ENCODE results near the gene FBN2.

DNA sequence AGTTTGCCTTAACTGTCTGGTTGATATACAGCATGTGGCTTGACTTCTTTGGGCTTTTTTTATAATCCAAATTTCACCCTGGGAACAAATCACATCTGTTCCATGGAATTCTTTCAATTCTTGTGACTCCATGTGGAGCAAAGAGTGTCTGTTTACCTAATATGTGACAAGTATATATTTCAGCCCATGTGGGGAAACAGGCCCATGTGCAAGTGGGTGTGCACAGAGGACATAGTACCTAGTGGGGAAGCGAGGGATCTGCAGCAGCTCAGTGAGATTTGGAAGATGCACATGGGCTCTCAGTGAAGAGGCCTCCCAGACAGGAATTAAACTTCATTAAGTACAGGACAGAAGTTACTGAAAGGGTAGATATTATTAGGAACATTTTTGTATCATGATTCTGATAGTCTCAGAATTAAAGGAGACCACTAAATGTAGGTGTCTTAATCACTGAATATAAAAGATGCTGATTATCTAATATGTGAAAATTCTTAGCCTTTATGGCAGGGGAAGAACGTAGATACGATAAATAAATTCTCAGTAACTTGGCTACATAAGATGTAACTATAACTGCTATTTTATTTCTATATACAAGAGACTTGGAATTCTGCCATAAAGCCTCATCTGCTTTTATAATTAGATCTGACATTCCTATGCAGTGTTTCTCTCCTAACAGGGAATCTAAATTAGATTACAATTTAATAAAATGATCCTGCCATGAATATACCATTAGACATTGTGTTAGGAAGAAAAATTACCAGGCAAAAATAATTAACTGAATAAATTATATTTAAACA is 273.3 kb downstream of the FBN2 start:
- TF ChIP-seq, protein P1, sequence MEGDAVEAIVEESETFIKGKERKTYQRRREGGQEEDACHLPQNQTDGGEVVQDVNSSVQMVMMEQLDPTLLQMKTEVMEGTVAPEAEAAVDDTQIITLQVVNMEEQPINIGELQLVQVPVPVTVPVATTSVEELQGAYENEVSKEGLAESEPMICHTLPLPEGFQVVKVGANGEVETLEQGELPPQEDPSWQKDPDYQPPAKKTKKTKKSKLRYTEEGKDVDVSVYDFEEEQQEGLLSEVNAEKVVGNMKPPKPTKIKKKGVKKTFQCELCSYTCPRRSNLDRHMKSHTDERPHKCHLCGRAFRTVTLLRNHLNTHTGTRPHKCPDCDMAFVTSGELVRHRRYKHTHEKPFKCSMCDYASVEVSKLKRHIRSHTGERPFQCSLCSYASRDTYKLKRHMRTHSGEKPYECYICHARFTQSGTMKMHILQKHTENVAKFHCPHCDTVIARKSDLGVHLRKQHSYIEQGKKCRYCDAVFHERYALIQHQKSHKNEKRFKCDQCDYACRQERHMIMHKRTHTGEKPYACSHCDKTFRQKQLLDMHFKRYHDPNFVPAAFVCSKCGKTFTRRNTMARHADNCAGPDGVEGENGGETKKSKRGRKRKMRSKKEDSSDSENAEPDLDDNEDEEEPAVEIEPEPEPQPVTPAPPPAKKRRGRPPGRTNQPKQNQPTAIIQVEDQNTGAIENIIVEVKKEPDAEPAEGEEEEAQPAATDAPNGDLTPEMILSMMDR (conservative IDR thresholded peaks at IDR 0.05; ENCODE audit: low read depth, low read length), result 0 out of 2 replicates have a peak, but pooled peaks have one; percentile 9
- no peak for TF ChIP-seq BHLHE40 (IDR thresholded peaks at IDR 0.05; ENCODE audit: low read depth, low read length)
- TF ChIP-seq MAZ (IDR thresholded peaks at IDR 0.05; ENCODE audit: borderline replicate concordance, low read depth, low read length), result no peak
- TF ChIP-seq, protein P2, sequence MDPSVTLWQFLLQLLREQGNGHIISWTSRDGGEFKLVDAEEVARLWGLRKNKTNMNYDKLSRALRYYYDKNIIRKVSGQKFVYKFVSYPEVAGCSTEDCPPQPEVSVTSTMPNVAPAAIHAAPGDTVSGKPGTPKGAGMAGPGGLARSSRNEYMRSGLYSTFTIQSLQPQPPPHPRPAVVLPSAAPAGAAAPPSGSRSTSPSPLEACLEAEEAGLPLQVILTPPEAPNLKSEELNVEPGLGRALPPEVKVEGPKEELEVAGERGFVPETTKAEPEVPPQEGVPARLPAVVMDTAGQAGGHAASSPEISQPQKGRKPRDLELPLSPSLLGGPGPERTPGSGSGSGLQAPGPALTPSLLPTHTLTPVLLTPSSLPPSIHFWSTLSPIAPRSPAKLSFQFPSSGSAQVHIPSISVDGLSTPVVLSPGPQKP (IDR thresholded peaks at IDR 0.05; ENCODE audit: borderline replicate concordance, low read depth, low read length), result no peak
- no peak for TF ChIP-seq RAD21 (IDR thresholded peaks at IDR 0.05; ENCODE audit: low read length)
- TF ChIP-seq, protein P3, sequence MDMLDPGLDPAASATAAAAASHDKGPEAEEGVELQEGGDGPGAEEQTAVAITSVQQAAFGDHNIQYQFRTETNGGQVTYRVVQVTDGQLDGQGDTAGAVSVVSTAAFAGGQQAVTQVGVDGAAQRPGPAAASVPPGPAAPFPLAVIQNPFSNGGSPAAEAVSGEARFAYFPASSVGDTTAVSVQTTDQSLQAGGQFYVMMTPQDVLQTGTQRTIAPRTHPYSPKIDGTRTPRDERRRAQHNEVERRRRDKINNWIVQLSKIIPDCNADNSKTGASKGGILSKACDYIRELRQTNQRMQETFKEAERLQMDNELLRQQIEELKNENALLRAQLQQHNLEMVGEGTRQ (IDR thresholded peaks at IDR 0.05; ENCODE audit: low read depth, low read length), result no peak
- TF ChIP-seq RCOR1 (IDR thresholded peaks at IDR 0.05; ENCODE audit: insufficient replicate concordance, low read length), result no peak
- TF ChIP-seq SMC3 (IDR thresholded peaks at IDR 0.05; ENCODE audit: low read depth, low read length), result no peak
- TF ChIP-seq CHD1 (IDR thresholded peaks at IDR 0.05; ENCODE audit: low read depth, low read length), result no peak
- TF ChIP-seq CEBPB (IDR thresholded peaks at IDR 0.05; ENCODE audit: low read depth, low read length), result no peak
- TF ChIP-seq POLR2A (IDR thresholded peaks at IDR 0.05; ENCODE audit: low read depth, low read length), result no peak
- TF ChIP-seq MXI1 (IDR thresholded peaks at IDR 0.05; ENCODE audit: borderline replicate concordance, low read depth, low read length), result peak; percentile 58; the same call in 1 of the 2 replicates
- TF ChIP-seq MAFK (IDR thresholded peaks at IDR 0.05; ENCODE audit: low read depth, low read length), result no peak
- TF ChIP-seq RFX5 (IDR thresholded peaks at IDR 0.05; ENCODE audit: low read depth, low read length), result no peak
